Breast epithelium (tissue), 3 donors: ENCODE data around the gene CDH4.

Experiments
- POLR2A ChIP-seq: fragments of 450-650 bp; IDR thresholded peaks from one replicate; pipeline ENCODE4 v1.6.1; 2016; ENCODE audit warnings: antibody characterized with exemption, mild to moderate bottlenecking, moderate library complexity
- POLR2AphosphoS5 ChIP-seq, 3 donors: sonication (generic); formaldehyde crosslinking; IDR thresholded peaks; one replicate each; pipeline ENCODE4 v1.6.1; 2017; ENCODE audit warnings: antibody characterized with exemption in 3 of 3
- TF ChIP-seq, protein P1 (sequence below), 3 donors: fragments of 450-650 bp; IDR thresholded peaks; one replicate each; pipeline ENCODE4 v1.5.1; 2016 to 2017; ENCODE audit warnings: antibody characterized with exemption in 3 of 3, mild to moderate bottlenecking in 3 of 3, moderate library complexity in 3 of 3

DNA sequence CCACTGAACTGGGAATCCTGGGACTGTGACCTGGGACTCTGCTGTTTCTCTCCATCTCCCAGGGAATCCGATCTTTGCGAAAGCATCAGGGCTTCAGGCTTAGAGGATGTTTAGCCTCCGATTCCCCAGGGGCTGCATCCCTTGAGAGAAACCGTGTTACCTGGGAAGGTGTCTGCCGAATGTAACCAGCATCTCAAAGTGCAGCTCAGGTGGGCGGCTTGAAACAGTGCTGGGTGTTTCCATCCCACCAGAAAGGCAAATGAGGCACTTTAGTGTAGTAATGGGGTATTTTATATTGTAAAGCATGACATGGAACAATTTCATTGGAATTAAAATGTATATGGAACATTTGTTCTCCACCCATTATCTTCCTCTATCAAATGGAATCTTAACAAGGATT, 15.2 kb downstream of the CDH4 start:
- no peak for TF ChIP-seq POLR2A
- TF ChIP-seq, protein P1, sequence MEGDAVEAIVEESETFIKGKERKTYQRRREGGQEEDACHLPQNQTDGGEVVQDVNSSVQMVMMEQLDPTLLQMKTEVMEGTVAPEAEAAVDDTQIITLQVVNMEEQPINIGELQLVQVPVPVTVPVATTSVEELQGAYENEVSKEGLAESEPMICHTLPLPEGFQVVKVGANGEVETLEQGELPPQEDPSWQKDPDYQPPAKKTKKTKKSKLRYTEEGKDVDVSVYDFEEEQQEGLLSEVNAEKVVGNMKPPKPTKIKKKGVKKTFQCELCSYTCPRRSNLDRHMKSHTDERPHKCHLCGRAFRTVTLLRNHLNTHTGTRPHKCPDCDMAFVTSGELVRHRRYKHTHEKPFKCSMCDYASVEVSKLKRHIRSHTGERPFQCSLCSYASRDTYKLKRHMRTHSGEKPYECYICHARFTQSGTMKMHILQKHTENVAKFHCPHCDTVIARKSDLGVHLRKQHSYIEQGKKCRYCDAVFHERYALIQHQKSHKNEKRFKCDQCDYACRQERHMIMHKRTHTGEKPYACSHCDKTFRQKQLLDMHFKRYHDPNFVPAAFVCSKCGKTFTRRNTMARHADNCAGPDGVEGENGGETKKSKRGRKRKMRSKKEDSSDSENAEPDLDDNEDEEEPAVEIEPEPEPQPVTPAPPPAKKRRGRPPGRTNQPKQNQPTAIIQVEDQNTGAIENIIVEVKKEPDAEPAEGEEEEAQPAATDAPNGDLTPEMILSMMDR (IDR thresholded peaks at IDR 0.05), result no peak
- TF ChIP-seq POLR2AphosphoS5 (IDR thresholded peaks at IDR 0.05), result no peak
